ENCODE results near the gene RBFOX2.

GRCh38 chr22:36042240-36042639 lies 13.6 kb upstream of the RBFOX2 start:
- TF ChIP-seq CTCF (IDR thresholded peaks at IDR 0.05) (no peak), ZFX (IDR thresholded peaks at IDR 0.05; ENCODE audit: borderline replicate concordance) (no peak)
